ENCODE data around the gene RAPGEF3. TPM values are rescaled to one million over a fixed set of nuclear protein-coding genes. Genes with fewer than 3 reads are reported as not detected.

Gene RAPGEF3
- total and polyA plus RNA-seq, 9 of the 15 experiments (the other 6 are each of a cell fraction or from before 2014, with no cell fraction given) = 0.03 to 0.78 (median 0.37) TPM; not detected in 1

DNA sequence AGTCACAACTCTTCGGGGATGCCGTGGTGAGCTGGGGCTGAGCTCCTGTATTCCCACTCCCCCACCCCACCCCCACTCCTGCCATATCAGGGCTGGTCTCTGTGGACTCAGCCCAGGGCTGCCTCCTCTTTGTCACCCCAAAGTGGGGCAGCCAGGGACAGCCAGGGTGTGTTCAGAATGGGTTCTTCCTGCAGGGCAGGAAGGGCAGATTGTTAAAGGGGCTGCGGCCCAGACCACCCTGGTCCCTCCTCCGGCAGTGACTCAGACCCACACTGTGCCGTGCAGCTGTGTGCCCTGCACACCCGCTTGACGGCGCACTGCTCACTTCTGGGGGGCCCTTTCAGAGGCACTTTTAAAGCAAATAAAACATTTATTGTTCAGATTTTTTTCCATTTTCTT, 23.7 kb upstream of the RAPGEF3 start:
- ATAC-seq (0 out of 3 replicates have a peak, but pooled peaks have one; percentile 1), FAIRE-seq (no peak), DNase-seq (ENCODE audit: extremely low read depth in 1 of 4, low spot score in 3 of 4) (no peak)
- H3K4me2 ChIP-seq (ENCODE audit: insufficient read depth, low read length) = no peak overlapping the region
- in situ Hi-C loops (cut with MboI) = no loop called here
- TF ChIP-seq RBM22 (IDR thresholded peaks at IDR 0.05; ENCODE audit: low read depth, low read length, poor library complexity, severe bottlenecking) = peak; percentile 45
- no peak for TF ChIP-seq ZBTB17 (CRISPR knock-in tag; IDR thresholded peaks at IDR 0.05)
- BruUV-seq (replicated peaks) = no TSS peak
- peak overlapping the region in 1 of 2 experiments; percentile 82; a peak in 2 of 4 replicates for H3K9ac ChIP-seq (ENCODE audit: insufficient read depth in 1 of 2, low read depth in 2 of 2, low read length in 2 of 2)
- peaks cover 17% of the 10 kb centered on the region; the same call in 1 of the 2 replicates for H4K20me1 ChIP-seq (replicated peaks; ENCODE audit: control insufficient read depth, insufficient read depth, low read length)
- peaks cover 18 to 55% of the 10 kb centered on the region in 2 experiments for H3K4me1 ChIP-seq (replicated peaks in 1 of 2; ENCODE audit: control insufficient read depth in 2 of 2, insufficient read depth in 2 of 2, low read length in 2 of 2)
- H2AFZ ChIP-seq (ENCODE audit: low read depth, low read length) = no peak overlapping the region
- intact Hi-C loops (cut with micrococcal nuclease) = no loop called here
- ChIA-PET CTCF (ENCODE audit: low intra/inter-chr PET ratio) (no interaction called here), POLR2A (interaction anchor here (0.7 to 2.8 kb wide), 9 partner anchors 9 to 56 kb away, joined by 3 to 8 read pairs (median 4); partner anchors contain the start of gene SLC48A1)
- H3K4me3 ChIP-seq = no peak overlapping the region
- peaks cover 82% of the 10 kb centered on the region; the same call in 2 of the 3 replicates for H3K36me3 ChIP-seq (ENCODE audit: control insufficient read depth, insufficient read depth, low read length)
- H3K9me1 ChIP-seq (ENCODE audit: control insufficient read depth, insufficient read depth, low read length) = no peaks in the 10 kb centered on the region
- WGBS (ENCODE audit: insufficient coverage, low coverage, missing lambda C conversion rate) = 68% methylated on average over 8 of the region's 8 CpGs
- H3K27ac ChIP-seq (ENCODE audit: extremely low read depth, low read depth, low read length) = no peak overlapping the region
- H3K79me2 ChIP-seq (ENCODE audit: control insufficient read depth, insufficient read depth, low read length) = peaks cover 28% of the 10 kb centered on the region
- H3K9me3 ChIP-seq (replicated peaks; ENCODE audit: control insufficient read depth, insufficient read depth, low read depth, low read length) = no peaks in the 10 kb centered on the region
- H3K27me3 ChIP-seq (ENCODE audit: control insufficient read depth in 2 of 2, insufficient read depth in 2 of 2, low read length in 2 of 2) = no peaks in the 10 kb centered on the region

DNA sequence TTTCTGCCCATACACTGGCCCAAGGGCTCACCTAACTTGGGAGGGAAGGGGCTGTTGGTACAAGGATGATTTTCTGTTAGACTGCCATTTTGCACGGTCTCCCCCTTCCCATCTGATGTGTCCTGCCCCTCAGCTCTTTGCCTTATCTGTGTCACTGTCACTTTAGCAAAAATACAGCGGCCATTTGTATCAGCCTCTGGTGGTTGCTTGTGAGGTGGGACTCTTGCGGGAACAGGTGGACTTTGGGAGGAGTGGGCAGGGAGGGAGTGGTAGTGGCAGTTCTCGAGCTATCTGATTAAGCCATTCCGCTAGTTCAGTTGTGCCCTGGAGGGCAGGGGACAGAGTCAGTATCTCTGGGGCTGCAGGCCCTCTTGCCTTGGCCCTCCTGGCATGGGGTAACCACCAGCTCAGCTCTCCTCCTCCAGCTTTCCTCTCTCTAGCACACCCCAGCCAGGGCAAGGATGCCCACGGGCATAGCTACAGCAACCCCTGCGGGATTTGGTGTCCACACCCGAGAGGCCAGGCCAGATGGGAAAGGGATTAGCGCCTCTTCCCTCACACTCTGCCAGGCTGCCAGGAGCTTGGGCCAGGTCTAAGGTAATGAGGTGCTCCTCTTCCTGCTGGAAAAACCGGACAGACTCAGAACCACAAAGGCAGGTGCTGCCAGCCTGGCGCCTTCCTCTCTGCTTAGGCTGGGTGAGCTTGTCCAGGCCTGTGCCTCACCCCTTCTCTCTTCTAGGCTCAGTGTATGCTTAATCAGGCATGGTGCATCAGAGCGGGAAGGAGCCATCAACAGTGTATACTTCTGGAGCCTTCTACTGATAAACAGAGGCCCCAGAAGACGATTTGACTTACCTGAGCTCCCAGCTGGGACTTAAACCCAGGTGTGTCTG, 23.0 kb upstream of the RAPGEF3 start:
- Histone ChIP-seq H3K79me2 (ENCODE audit: control insufficient read depth, insufficient read depth, low read length) (peaks cover 35% of the 10 kb centered on the region), H3K4me3 (no peak overlapping the region), H3K4me2 (ENCODE audit: insufficient read depth, low read length) (no peak overlapping the region), H3K27me3 (ENCODE audit: control insufficient read depth in 2 of 2, insufficient read depth in 2 of 2, low read length in 2 of 2) (no peaks in the 10 kb centered on the region), H3K9me1 (ENCODE audit: control insufficient read depth, insufficient read depth, low read length) (no peaks in the 10 kb centered on the region), H3K4me1 (replicated peaks in 1 of 2; ENCODE audit: control insufficient read depth in 2 of 2, insufficient read depth in 2 of 2, low read length in 2 of 2) (peaks cover 24 to 61% of the 10 kb centered on the region in 2 experiments), H3K9me3 (replicated peaks; ENCODE audit: control insufficient read depth, insufficient read depth, low read depth, low read length) (no peaks in the 10 kb centered on the region), H3K36me3 (ENCODE audit: control insufficient read depth, insufficient read depth, low read length) (peaks cover 76% of the 10 kb centered on the region; the same call in 2 of the 3 replicates), H2AFZ (ENCODE audit: low read depth, low read length) (no peak overlapping the region), H4K20me1 (replicated peaks; ENCODE audit: control insufficient read depth, insufficient read depth, low read length) (peaks cover 17% of the 10 kb centered on the region; the same call in 1 of the 2 replicates), H3K27ac (ENCODE audit: extremely low read depth, low read depth, low read length) (no peak overlapping the region), H3K9ac (ENCODE audit: insufficient read depth in 1 of 2, low read depth in 2 of 2, low read length in 2 of 2) (peak overlapping the region in 1 of 2 experiments; percentile 82; a peak in 2 of 4 replicates)
- no peak for ATAC-seq
- no peak for FAIRE-seq
- 66% methylated on average over 13 of the region's 13 CpGs for WGBS (ENCODE audit: insufficient coverage, low coverage, missing lambda C conversion rate)
- no peak for DNase-seq (ENCODE audit: extremely low read depth in 1 of 4, low spot score in 3 of 4)
- BruUV-seq (replicated peaks) = no TSS peak
- intact Hi-C loops (cut with micrococcal nuclease) (no loop called here), in situ Hi-C loops (cut with MboI) (no loop called here)
- ChIA-PET POLR2A (interaction anchor here (0.5 to 2.8 kb wide), 15 partner anchors 9 to 1034 kb away, joined by 3 to 8 read pairs (median 3); partner anchors contain the start of gene SLC48A1), CTCF (ENCODE audit: low intra/inter-chr PET ratio) (no interaction called here)
- TF ChIP-seq, protein P1, sequence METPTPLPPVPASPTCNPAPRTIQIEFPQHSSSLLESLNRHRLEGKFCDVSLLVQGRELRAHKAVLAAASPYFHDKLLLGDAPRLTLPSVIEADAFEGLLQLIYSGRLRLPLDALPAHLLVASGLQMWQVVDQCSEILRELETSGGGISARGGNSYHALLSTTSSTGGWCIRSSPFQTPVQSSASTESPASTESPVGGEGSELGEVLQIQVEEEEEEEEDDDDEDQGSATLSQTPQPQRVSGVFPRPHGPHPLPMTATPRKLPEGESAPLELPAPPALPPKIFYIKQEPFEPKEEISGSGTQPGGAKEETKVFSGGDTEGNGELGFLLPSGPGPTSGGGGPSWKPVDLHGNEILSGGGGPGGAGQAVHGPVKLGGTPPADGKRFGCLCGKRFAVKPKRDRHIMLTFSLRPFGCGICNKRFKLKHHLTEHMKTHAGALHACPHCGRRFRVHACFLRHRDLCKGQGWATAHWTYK (CRISPR knock-in tag; IDR thresholded peaks at IDR 0.05) = 0 out of 2 replicates have a peak, but pooled peaks have one; percentile 12
- TF ChIP-seq CXXC5 (CRISPR knock-in tag; IDR thresholded peaks at IDR 0.05) = no peak
- TF ChIP-seq POLR2AphosphoS2 (IDR thresholded peaks at IDR 0.05; ENCODE audit: low read length) = peak; percentile 92
- 0 out of 2 replicates have a peak, but pooled peaks have one; percentile 11 for TF ChIP-seq NCOR1 (IDR thresholded peaks at IDR 0.05)
- peak; percentile 59; the same call in 1 of the 2 replicates for TF ChIP-seq POLR2A (conservative IDR thresholded peaks at IDR 0.05)
- TF ChIP-seq, protein P2, sequence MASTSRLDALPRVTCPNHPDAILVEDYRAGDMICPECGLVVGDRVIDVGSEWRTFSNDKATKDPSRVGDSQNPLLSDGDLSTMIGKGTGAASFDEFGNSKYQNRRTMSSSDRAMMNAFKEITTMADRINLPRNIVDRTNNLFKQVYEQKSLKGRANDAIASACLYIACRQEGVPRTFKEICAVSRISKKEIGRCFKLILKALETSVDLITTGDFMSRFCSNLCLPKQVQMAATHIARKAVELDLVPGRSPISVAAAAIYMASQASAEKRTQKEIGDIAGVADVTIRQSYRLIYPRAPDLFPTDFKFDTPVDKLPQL (IDR thresholded peaks at IDR 0.05; ENCODE audit: extremely low read depth, insufficient read length) = no peak
- peak; percentile 59 for TF ChIP-seq RBFOX2 (IDR thresholded peaks at IDR 0.05; ENCODE audit: low read depth, low read length)
- TF ChIP-seq, protein P3, sequence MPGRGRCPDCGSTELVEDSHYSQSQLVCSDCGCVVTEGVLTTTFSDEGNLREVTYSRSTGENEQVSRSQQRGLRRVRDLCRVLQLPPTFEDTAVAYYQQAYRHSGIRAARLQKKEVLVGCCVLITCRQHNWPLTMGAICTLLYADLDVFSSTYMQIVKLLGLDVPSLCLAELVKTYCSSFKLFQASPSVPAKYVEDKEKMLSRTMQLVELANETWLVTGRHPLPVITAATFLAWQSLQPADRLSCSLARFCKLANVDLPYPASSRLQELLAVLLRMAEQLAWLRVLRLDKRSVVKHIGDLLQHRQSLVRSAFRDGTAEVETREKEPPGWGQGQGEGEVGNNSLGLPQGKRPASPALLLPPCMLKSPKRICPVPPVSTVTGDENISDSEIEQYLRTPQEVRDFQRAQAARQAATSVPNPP (IDR thresholded peaks at IDR 0.05; ENCODE audit: borderline replicate concordance, insufficient read depth, insufficient read length) = no peak
- TF ChIP-seq PTBP1 (IDR thresholded peaks at IDR 0.05; ENCODE audit: low read depth, low read length) = peak; percentile 35; the same call in 1 of the 2 replicates
